HG03095 (cell line): ENCODE data around the gene TXNRD1.
A peak's percentile ranks its signal among the peaks of the same experiment; 100 is the strongest.
"Not testable (repeated sequence)": the region's sequence is repeated elsewhere in the genome, so short reads cannot be mapped to it uniquely, and the experiment has no call there.

ENCODE experiments used
- ATAC-seq: cut with Tn5 transposase; IDR thresholded peaks from one replicate; pipeline ENCODE4 v1.9.1; 2021; ENCODE audit warnings: moderate library complexity; ENCODE audit not compliant: unreplicated experiment

Gene TXNRD1

GRCh38 chr12:104279164-104279563 lies 63.6 kb downstream of the TXNRD1 start:
- ATAC-seq: no peak

GRCh38 chr12:104280111-104280510 lies 64.5 kb downstream of the TXNRD1 start:
- no peak for ATAC-seq

GRCh38 chr12:104280717-104281458 lies 65.3 kb downstream of the TXNRD1 start:
- ATAC-seq: no peak

- ATAC-seq: no peak
These were observed 66.1 kb downstream of the TXNRD1 start for GRCh38 chr12:104281636-104282035.

- no peak for ATAC-seq
These were observed 66.5 kb downstream of the TXNRD1 start for GRCh38 chr12:104282109-104282508.

GRCh38 chr12:104285740-104286515 lies 70.3 kb downstream of the TXNRD1 start:
- ATAC-seq: no peak

- ATAC-seq: peak; percentile 88
These were observed 71.2 kb downstream of the TXNRD1 start for GRCh38 chr12:104286516-104287482.

- peak; percentile 50 for ATAC-seq
These were observed 73.2 kb downstream of the TXNRD1 start for GRCh38 chr12:104288635-104289274.

GRCh38 chr12:104290320-104290719 lies 74.7 kb downstream of the TXNRD1 start:
- ATAC-seq: no peak

- ATAC-seq: no peak
These were observed 75.3 kb downstream of the TXNRD1 start for GRCh38 chr12:104290855-104291254.

- ATAC-seq: no peak
These were observed 76.4 kb downstream of the TXNRD1 start for GRCh38 chr12:104291867-104292524.

GRCh38 chr12:104292872-104293794 lies 77.6 kb downstream of the TXNRD1 start:
- ATAC-seq: no peak

- ATAC-seq: not testable (repeated sequence)
These were observed 78.7 kb downstream of the TXNRD1 start for GRCh38 chr12:104294158-104294859.

- ATAC-seq: no peak
These were observed 79.5 kb downstream of the TXNRD1 start for GRCh38 chr12:104294927-104295668.

GRCh38 chr12:104295954-104296353 lies 80.4 kb downstream of the TXNRD1 start:
- no peak for ATAC-seq

- no peak for ATAC-seq
These were observed 81.1 kb downstream of the TXNRD1 start for GRCh38 chr12:104296718-104297117.

- ATAC-seq: no peak
These were observed 82.0 kb downstream of the TXNRD1 start for GRCh38 chr12:104297477-104298113.
